HG02840 (cell line): ENCODE measurements around the gene AFP.

ENCODE experiments used
- ATAC-seq: cut with Tn5 transposase; IDR thresholded peaks from one replicate; pipeline ENCODE4 v1.9.1; 2021; ENCODE audit warnings: mild to moderate bottlenecking, moderate library complexity, moderate number of reproducible peaks; ENCODE audit not compliant: unreplicated experiment, low FRiP score

Gene AFP

DNA sequence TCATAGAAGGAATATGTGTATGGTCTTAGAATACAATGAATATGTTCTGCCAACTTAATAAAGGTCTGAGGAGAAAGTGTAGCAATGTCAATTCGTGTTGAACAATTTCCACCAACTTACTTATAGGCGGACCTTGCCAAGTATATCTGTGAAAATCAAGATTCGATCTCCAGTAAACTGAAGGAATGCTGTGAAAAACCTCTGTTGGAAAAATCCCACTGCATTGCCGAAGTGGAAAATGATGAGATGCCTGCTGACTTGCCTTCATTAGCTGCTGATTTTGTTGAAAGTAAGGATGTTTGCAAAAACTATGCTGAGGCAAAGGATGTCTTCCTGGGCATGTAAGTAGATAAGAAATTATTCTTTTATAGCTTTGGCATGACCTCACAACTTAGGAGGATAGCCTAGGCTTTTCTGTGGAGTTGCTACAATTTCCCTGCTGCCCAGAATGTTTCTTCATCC is 22.7 kb upstream of the AFP start:
- no peak for ATAC-seq

DNA sequence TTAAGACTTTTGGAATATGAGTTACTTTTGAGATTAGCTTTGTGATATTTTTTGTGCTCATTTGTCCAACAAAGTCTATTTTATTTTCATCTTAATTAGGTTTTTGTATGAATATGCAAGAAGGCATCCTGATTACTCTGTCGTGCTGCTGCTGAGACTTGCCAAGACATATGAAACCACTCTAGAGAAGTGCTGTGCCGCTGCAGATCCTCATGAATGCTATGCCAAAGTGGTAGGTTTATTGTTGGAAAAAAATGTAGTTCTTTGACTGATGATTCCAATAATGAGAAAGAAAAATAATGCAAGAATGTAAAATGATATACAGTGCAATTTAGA is 21.1 kb upstream of the AFP start:
- ATAC-seq: no peak

DNA sequence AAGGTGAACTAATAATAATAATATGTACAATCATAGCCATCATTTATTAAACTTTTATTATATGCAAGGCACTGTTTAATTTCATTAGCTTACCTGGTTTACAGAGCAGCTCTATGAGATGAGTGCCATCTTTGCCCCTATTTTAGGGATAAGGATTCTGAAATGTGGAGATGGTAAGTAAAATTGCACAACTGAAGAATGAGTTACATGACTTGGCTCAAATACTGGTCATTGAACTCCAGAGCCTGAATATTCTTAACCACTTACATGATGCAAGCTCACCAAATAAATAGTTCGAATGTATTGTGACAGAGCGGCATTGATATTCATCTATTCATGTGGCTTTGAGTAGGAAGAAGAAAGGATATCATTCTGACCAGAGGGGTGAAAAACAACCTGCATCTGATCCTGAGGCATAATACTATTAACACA is 20.2 kb upstream of the AFP start:
- no peak for ATAC-seq

DNA sequence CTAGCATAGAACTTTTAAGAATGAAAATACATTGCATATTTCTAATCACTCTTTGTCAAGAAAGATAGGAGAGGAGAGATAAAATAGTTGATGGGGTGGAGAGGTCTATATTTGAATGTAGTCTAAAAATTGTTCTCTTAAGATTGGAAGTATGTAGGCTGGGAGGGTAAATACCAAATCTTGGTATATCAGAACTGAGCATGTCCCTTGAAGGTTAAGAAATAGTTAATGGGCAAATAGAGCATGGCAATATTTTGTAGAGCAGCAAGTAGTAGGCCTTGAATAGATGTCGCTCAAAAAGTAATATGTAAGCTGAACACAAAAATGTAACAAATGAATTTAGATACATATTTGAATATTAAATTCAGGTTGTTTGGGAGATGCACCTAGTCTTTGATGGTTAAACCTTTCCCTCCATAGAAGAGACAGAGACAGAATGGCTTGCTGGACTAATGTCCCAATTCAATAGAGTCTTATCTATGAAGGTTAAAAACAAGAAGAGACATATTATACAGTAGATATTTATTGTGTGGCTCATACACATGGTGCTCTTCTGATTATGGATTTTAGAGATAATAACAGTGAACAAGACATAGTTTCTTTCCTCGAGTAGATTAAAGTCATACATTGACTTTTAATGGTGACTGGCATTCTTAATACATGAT is 19.5 kb upstream of the AFP start:
- no peak for ATAC-seq

DNA sequence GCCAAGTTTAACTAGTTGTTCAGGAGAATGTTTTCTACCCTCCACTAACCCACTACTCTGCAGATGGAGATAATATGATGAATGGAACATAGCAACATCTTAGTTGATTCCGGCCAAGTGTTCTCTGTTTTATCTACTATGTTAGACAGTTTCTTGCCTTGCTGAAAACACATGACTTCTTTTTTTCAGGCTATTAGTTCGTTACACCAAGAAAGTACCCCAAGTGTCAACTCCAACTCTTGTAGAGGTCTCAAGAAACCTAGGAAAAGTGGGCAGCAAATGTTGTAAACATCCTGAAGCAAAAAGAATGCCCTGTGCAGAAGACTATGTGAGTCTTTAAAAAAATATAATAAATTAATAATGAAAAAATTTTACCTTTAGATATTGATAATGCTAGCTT is 18.7 kb upstream of the AFP start:
- ATAC-seq: no peak

DNA sequence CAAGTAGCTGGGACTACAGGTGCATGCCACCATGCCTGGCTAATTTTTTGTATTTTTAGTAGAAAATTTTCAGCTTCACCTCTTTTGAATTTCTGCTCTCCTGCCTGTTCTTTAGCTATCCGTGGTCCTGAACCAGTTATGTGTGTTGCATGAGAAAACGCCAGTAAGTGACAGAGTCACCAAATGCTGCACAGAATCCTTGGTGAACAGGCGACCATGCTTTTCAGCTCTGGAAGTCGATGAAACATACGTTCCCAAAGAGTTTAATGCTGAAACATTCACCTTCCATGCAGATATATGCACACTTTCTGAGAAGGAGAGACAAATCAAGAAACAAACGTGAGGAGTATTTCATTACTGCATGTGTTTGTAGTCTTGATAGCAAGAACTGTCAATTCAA is 18.0 kb upstream of the AFP start:
- ATAC-seq: no peak

DNA sequence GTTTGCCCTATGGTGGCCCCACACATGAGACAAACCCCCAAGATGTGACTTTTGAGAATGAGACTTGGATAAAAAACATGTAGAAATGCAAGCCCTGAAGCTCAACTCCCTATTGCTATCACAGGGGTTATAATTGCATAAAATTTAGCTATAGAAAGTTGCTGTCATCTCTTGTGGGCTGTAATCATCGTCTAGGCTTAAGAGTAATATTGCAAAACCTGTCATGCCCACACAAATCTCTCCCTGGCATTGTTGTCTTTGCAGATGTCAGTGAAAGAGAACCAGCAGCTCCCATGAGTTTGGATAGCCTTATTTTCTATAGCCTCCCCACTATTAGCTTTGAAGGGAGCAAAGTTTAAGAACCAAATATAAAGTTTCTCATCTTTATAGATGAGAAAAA is 17.3 kb upstream of the AFP start:
- ATAC-seq: no peak

DNA sequence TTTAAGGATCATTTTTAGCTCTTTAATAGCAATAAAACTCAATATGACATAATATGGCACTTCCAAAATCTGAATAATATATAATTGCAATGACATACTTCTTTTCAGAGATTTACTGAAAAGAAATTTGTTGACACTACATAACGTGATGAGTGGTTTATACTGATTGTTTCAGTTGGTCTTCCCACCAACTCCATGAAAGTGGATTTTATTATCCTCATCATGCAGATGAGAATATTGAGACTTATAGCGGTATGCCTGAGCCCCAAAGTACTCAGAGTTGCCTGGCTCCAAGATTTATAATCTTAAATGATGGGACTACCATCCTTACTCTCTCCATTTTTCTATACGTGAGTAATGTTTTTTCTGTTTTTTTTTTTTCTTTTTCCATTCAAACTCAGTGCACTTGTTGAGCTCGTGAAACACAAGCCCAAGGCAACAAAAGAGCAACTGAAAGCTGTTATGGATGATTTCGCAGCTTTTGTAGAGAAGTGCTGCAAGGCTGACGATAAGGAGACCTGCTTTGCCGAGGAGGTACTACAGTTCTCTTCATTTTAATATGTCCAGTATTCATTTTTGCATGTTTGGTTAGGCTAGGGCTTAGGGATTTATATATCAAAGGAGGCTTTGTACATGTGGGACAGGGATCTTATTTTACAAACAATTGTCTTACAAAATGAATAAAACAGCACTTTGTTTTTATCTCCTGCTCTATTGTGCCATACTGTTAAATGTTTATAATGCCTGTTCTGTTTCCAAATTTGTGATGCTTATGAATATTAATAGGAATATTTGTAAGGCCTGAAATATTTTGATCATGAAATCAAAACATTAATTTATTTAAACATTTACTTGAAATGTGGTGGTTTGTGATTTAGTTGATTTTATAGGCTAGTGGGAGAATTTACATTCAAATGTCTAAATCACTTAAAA is 16.6 kb upstream of the AFP start:
- ATAC-seq: no peak

DNA sequence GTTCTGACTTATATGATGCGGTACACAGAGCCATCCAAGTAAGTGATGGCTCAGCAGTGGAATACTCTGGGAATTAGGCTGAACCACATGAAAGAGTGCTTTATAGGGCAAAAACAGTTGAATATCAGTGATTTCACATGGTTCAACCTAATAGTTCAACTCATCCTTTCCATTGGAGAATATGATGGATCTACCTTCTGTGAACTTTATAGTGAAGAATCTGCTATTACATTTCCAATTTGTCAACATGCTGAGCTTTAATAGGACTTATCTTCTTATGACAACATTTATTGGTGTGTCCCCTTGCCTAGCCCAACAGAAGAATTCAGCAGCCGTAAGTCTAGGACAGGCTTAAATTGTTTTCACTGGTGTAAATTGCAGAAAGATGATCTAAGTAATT is 15.4 kb upstream of the AFP start:
- no peak for ATAC-seq

DNA sequence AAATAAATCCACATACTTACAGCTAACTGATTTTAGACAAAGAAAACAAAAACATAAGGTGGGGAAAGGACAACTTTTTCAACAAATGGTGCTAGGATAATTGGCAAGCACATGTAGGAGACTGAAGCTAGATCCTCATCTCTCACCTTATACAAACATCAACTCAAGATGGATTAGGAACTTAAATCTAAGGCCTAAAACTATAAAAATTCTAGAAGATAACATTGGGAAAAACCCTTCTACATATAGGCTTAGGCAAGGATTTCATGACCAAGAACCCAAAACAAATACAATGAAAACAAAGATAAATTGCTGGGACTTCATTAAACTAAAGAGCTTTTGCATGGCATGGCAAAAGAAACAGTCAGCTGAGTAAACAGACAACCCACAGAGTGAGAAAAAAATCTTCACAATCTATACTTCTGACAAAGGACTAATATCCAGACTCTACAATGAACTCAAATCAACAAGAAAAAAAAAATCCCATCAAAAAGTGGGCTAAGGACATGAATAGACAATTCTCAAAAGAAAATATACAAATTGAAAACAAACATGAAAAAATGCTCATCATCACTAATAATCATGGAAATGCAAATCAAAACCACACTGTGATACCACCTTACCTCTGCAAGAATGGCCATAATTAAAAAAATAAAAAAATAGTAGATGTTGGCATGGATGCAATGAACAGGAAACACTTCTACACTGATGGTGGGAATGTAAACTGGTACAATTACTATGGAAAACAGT is 14.1 kb upstream of the AFP start:
- ATAC-seq: no peak

DNA sequence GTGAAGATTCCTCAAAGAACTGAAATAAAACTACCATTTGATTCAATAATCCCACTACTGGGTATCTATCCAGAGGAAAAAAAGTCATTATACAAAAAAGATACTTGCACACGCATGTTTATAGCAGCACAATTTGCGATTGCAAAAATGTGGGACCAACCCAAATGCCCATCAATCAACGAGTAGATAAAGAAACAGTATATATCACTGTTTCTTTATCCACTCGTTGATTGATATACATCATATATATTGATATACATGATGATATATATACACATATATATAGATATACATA is 13.6 kb upstream of the AFP start:
- ATAC-seq: no peak

DNA sequence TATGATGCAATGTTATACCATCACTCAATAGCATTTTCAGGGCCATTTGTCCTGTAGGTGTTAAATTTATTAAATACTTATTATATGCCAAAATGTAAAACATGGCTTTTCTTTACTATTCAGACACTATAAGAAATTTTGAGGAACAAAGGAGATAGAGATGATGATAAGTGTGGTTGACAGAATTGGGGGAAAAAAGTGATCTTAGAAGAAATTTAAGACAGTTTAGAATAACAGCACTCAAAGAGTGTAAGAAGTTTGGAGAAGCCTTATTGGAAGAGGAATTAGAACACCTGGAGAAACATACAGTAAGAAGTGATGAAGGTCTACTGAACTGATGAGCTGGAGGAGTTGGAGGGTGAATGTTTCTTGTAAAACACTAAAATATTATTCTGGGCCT is 12.8 kb upstream of the AFP start:
- ATAC-seq: no peak

DNA sequence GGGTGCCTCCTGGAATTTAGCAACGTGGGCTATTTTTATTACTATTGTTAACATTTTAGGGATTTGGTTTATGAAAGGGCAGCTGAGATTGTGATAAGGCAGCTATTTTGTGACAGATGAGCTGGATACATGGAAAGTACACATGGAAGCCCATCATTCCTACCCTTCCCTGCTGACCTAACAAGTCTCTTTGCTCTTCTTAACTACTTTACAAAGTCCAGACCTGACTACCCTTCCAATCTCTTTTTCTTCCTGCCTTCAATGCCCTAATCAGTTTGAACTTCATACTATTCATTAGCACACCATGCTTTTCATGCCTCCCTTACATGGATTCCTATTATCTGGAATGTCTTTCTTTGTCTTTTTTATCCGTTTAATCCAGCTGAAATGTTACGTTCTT is 9.4 kb upstream of the AFP start:
- ATAC-seq: no peak

DNA sequence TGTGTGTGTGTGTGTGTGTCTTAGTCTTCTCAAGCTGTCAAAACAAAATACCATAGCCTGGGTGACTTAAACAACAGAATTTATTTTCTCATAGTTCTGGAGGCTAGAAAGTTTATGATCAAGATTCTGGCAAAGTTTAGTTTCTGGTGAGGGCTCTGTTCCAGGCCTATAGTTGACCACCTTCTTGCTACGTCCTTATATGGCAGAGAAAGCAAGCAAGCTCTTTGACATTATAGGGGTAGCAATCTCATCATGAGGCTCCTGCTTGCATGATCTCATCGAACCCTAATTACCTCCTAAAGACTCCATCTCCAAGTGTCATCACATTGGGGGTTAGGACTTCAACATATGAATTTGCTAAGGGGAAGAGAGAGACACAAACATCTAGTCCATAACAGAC is 6.9 kb upstream of the AFP start:
- no peak for ATAC-seq

DNA sequence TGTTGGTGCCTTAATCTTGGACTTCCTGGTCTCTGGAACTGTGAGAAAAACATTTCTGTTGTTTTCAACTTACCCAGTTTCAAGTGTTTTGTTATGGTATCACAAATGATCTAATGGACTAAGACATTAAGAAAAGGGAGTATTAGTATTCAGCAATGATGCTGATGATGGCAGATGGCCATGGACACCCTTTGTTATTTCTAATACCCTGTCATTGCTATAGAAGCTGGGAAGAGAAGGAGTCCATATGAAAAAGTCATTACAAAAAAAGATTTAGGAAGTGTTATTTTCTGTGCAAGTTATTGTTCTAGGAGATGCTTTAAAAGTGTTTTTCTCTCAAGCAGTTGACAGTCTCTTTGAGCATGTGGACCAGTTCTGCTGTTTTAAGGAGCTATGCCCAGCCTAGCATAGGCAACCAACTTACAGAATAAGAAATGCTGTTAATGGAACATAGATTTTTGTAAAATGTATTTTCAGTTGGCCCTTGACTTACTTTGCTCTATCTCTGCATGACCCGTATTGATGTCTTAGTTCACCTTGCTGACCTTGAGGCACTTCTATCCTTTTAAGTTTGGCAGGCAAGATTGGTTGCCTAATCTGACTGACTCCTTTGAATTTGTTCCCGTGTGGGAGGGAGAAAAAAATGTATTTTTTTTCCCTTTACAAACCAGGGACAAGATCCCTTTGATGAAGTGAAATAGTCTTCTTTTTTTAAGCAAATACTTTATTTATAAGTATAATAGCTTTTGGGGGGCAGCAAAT is 6.0 kb upstream of the AFP start:
- ATAC-seq: no peak

DNA sequence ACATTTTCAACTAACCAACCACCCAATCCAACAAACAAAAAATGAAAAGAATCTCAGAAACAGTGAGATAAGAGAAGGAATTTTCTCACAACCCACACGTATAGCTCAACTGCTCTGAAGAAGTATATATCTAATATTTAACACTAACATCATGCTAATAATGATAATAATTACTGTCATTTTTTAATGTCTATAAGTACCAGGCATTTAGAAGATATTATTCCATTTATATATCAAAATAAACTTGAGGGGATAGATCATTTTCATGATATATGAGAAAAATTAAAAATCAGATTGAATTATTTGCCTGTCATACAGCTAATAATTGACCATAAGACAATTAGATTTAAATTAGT is 4.2 kb upstream of the AFP start:
- ATAC-seq: no peak

DNA sequence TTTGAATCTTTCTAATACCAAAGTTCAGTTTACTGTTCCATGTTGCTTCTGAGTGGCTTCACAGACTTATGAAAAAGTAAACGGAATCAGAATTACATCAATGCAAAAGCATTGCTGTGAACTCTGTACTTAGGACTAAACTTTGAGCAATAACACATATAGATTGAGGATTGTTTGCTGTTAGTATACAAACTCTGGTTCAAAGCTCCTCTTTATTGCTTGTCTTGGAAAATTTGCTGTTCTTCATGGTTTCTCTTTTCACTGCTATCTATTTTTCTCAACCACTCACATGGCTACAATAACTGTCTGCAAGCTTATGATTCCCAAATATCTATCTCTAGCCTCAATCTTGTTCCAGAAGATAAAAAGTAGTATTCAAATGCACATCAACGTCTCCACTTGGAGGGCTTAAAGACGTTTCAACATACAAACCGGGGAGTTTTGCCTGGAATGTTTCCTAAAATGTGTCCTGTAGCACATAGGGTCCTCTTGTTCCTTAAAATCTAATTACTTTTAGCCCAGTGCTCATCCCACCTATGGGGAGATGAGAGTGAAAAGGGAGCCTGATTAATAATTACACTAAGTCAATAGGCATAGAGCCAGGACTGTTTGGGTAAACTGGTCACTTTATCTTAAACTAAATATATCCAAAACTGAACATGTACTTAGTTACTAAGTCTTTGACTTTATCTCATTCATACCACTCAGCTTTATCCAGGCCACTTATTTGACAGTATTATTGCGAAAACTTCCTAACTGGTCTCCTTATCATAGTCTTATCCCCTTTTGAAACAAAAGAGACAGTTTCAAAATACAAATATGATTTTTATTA is 3.6 kb upstream of the AFP start:
- no peak for ATAC-seq

DNA sequence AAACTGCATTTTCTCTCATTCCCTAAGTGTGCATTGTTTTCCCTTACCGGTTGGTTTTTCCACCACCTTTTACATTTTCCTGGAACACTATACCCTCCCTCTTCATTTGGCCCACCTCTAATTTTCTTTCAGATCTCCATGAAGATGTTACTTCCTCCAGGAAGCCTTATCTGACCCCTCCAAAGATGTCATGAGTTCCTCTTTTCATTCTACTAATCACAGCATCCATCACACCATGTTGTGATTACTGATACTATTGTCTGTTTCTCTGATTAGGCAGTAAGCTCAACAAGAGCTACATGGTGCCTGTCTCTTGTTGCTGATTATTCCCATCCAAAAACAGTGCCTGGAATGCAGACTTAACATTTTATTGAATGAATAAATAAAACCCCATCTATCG is 2.9 kb upstream of the AFP start:
- no peak for ATAC-seq

DNA sequence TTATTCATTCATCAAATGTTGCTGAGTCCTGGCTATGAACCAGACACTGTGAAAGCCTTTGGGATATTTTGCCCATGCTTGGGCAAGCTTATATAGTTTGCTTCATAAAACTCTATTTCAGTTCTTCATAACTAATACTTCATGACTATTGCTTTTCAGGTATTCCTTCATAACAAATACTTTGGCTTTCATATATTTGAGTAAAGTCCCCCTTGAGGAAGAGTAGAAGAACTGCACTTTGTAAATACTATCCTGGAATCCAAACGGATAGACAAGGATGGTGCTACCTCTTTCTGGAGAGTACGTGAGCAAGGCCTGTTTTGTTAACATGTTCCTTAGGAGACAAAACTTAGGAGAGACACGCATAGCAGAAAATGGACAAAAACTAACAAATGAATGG is 1.7 kb upstream of the AFP start:
- ATAC-seq: no peak
